GM18499 (cell line): ENCODE measurements around the gene PTCD1.
"Not testable (repeated sequence)": the region's sequence is repeated elsewhere in the genome, so short reads cannot be mapped to it uniquely, and the experiment has no call there.

Source experiments
- ATAC-seq: cut with Tn5 transposase; IDR thresholded peaks from one replicate; pipeline ENCODE4 v1.9.1; 2021; ENCODE audit warnings: moderate number of reproducible peaks; ENCODE audit not compliant: insufficient read depth, unreplicated experiment

Gene PTCD1

GRCh38 chr7:99452541-99452940, 13.9 kb upstream of the PTCD1 start:
- no peak for ATAC-seq

GRCh38 chr7:99451936-99452335, 13.3 kb upstream of the PTCD1 start:
- no peak for ATAC-seq

GRCh38 chr7:99449326-99449725, 10.7 kb upstream of the PTCD1 start:
- no peak for ATAC-seq

GRCh38 chr7:99448855-99449254, 10.3 kb upstream of the PTCD1 start:
- ATAC-seq, result no peak

- no peak for ATAC-seq
Observed at GRCh38 chr7:99447943-99448342, 9.3 kb upstream of the PTCD1 start.

GRCh38 chr7:99446096-99446495, 7.5 kb upstream of the PTCD1 start:
- ATAC-seq, result no peak

- ATAC-seq, result no peak
Observed at GRCh38 chr7:99440195-99440594, 1.6 kb upstream of the PTCD1 start.

GRCh38 chr7:99437946-99438572, 539 bp downstream of the PTCD1 start:
- ATAC-seq, result no peak

- ATAC-seq, result no peak
Observed at GRCh38 chr7:99433158-99433557, 5.4 kb downstream of the PTCD1 start.

- ATAC-seq, result not testable (repeated sequence)
Observed at GRCh38 chr7:99431756-99432540, 6.7 kb downstream of the PTCD1 start.

GRCh38 chr7:99429756-99430155, 8.8 kb downstream of the PTCD1 start:
- ATAC-seq, result no peak

GRCh38 chr7:99428972-99429566, 9.5 kb downstream of the PTCD1 start:
- ATAC-seq, result no peak

GRCh38 chr7:99424932-99425730, 13.5 kb downstream of the PTCD1 start:
- ATAC-seq, result no peak

- ATAC-seq, result no peak
Observed at GRCh38 chr7:99422625-99423024, 16.0 kb downstream of the PTCD1 start.

GRCh38 chr7:99422186-99422585, 16.4 kb downstream of the PTCD1 start:
- no peak for ATAC-seq

- ATAC-seq, result no peak
Observed at GRCh38 chr7:99420986-99421385, 17.6 kb downstream of the PTCD1 start.

GRCh38 chr7:99420213-99420612, 18.4 kb downstream of the PTCD1 start:
- ATAC-seq, result no peak

- no peak for ATAC-seq
Observed at GRCh38 chr7:99419323-99420021, 19.1 kb downstream of the PTCD1 start.

GRCh38 chr7:99418260-99418659, 20.3 kb downstream of the PTCD1 start:
- no peak for ATAC-seq

GRCh38 chr7:99415513-99416127, 23.0 kb downstream of the PTCD1 start:
- ATAC-seq, result not testable (repeated sequence)
